COLO668 (cell line): ENCODE data around the gene UNC93A.

Experiments
- DNase-seq: peaks from one replicate; lab custom pipeline; 2025; ENCODE audit not compliant: unreplicated experiment; lab: John Stamatoyannopoulos, UW

The UNC93A gene

DNA sequence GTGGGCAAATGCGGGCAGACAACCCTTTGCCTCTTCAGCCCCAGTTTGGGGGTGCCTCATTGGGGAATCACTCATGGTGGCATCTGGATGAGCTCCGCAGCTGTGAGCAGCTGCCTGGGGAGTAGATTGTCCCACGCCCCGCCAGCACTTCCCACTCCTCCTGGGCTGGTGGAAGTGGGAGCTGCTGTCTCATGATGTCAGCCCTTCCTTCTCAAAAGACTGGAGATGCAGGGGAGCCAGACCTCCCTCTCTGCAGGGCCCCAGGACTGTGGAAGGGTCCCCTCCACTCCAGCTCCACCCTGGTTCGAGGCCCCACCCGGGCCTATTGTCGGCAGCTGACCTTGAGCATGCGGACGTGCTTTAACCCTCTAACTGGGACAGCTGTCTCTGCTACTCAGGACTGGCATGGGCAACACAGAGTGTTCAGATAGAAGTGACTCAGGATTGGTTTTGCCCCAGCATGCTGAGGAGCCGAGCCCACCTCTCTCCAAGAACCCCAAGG, 2.0 kb downstream of the UNC93A start:
- no peak for DNase-seq

DNA sequence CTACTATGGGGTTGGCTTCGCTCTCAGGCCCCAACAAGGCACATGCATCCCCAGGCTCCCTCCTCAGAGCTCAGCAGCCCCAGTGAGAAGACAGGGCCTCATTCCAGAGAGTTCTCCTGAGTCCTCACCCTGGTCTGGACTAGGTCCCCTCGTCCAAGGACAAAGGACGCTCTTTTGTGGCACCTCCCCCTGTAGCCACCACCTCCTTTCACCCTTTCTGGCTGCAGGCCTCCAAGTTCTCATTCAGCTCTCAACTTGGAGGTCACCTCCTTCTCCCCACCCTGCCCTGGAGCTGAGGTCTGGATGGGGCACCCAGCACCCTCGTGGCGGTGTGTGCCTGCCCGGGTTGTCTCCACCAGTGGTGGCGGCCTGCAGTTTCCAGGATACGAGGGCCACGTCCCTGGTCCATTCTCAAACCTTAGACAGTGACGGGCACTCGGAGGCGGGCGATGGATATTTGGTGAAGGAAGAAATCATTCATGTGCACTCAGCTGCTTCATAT, 2.5 kb downstream of the UNC93A start:
- DNase-seq: no peak

DNA sequence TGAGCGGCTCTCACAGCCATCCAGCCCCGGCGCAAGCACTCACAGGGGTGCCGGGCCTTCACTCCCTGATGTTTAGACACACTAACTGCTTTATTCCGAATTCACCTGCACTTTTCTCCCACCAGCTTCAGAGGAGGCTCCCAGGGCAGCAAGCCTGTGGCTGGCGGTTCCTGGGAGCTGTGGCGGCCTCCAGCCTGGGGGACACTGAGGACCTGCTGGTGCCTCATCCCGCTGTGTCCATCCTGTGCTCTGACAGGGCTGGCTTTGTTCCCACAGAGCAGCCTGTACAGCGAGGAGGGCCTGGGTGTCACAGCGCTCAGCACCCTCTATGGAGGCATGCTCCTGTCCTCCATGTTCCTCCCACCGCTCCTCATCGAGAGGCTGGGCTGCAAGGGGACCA, 3.1 kb downstream of the UNC93A start:
- DNase-seq: no peak

DNA sequence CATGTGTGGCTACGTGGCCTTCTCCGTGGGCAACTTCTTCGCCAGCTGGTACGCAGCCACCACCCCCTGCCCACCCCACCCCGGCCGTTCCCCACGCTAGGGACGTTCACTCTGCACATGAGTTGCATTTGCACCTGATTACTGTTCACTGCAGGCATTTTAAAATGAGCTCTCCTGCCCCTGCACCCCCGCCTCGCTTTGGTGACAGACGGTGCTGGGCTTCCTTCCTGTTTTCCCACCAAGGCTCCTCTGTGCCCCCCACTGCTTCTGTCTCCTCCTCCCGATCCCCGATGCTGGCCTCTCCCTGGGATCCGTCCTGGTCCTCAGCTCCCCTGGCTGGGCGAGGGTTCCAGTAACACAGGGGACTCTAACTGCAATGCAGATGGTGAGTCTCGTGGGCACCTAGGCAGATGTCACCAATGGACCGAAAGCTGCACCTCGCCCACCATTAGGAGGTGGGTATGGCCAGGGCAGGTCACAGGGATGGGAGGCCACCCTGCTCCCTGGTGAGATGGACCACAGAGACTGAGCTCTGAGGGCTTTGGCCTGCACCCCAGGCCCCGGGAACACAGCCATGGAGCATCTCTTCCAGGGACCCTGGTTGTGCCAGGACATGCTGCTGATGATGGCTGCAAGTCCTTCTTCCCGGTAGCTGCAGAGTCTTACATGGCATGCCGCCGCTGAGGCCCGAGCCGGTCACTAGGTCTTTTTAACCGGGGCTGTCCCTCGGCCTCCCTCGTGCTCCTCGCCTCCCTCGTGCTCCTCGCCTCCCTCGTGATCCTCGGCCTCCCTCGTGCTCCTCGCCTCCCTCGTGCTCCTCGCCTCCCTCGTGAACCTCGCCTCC, 3.8 kb downstream of the UNC93A start:
- DNase-seq: no peak

DNA sequence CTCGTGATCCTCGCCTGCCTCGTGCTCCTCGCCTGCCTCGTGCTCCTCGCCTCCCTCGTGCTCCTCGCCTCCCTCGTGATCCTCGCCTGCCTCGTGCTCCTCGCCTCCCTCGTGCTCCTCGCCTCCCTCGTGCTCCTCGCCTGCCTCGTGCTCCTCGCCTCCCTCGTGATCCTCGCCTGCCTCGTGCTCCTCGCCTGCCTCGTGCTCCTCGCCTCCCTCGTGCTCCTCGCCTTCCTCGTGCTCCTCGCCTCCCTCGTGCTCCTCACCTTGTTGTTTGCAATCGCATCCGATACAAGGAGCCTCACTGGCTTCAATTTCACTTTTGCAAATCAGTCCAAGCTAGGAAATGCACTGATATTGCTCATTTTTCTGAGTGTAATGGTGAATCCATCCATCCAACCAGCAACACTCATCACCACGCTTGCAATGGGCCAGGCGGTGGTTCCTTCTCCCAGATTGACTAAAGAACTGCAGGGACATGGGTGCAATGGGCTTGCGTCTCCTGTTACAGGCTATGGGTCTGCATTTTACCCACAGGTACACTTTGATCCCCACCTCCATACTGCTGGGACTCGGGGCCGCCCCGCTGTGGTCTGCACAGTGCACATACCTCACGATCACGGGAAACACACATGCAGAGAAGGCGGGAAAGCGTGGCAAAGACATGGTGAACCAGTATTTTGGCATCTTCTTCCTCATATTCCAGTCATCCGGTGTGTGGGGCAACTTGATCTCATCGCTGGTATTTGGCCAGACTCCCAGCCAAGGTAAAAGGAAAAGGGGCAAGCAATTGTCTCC, 4.6 kb downstream of the UNC93A start:
- DNase-seq: no peak

DNA sequence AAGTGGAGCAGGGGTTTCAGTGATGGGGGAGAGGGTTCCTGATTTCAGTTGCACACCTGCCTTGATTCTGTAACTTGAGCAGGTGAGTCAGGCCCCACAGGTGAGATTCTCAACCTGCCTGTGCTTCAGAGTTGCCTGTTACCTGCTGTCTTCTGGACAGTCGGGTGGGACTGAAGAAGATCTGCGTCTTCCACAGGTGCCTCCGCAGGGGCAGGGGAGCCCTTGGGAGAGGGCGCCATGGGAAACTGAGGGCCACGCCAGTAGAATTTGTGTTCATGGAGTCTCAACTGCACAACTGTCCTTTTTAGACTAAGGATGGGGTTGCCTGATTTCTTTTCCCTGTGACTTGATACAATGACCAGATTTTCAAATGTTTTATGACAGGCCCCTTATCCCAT, 5.2 kb downstream of the UNC93A start:
- DNase-seq: no peak

DNA sequence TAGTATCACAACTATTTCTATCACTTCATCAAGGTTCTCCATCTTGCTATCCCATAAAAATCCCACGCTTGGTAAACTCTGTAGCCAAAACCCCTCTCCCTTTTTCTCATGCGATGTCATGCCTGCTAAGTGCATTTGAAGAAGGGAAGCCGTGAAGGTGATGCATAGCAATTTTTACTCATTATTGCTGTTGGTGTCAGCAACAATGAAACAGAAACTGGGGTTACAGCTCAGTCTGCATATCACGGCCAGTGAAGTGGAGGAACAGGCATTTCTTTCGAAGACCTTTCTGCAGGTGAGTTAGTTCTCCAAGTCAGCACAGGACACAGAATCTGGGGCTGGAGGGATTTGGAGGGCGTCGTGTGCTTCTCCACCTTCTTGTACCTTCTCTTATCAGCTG, 5.8 kb downstream of the UNC93A start:
- DNase-seq: no peak

DNA sequence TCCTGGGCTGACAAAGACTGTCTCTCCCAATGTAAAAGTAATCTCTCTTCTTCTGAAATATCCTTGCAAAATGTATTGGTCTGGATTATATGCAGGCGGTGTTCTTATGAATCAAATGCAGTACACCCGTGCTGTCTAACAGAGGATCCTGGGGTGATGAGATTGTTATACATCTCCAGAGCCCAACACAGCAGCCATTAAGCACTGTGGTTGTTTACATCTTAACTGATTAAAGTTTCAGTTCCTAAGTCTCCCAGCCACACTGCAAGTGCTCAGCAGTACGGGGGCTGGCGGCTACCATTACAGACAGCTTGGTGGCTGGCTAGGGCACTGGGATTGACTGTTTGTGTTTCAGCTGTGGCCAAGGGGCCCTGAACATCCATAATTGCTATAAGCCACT, 7.0 kb downstream of the UNC93A start:
- no peak for DNase-seq

DNA sequence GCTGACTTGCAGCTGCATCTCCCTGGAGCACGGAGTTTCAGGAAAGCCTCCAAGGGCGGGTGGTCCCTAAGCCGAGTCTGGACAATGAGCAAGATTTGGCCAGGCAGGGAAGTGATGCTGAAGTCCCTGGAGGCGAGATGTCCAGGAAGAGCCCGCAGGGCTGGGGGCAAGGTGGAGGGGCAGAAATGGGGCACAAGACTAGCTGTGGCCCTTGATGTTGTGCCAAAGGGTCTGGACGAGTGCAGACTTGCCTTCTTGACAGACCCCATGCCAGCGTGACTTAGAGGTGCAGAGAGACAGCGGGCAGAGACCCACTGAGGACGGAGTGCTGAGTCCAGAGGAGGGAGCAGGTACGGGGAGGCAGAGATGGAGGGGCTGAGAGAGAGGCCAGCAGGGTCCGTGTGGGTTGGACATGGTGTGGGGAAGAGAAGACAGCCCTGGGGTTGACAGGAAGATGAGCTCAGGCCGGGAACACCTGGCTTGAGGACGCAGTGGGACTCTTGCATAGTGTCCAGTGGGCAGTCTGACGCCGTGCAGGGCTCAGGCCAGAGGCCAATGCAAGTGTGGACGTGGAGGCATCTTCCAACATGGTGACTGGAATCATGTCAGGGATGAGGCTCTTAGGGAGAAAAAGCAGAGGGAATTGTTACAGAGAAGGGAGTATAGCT, 8.7 kb downstream of the UNC93A start:
- no peak for DNase-seq

DNA sequence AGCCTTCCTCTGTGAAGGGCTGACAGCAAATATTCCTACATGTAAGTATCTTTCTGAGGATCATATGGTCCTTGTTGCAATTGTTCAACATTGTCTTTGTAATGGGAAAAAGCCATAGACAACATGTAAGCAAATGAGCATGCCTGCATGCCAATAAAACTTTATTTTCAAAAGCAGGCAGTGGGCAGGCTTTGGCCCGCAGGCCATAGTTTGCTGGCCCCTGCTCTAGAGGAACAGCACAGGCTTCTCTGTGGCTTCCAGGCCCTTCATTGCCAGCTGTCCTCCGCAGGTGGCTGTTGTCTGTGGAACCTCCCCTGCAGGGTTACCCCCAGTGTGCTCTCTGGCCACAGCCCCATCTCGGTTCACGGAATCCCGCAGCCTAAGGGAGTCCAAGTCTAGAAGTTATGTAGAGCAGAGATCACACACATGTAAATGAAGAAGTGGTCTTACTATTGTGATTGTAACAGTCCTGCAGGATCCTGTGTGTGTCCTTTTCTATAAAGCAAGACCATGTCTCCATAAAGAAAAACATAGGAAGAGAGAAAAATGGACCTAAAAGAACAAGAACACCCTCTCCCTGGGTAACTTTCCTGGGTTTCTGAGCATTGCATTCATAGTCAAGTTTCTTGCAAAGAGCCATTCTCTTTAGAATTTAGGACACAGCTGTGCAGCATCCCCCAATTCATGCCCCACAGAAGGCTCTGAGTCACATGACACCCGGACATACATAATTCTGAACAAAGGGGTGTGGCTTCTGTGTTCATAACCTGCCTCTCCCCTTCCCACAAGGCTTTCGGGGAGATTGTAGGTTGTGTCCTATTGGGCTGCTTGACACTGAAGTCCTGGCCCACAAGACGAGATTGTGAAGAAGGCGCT, 10.0 kb downstream of the UNC93A start:
- no peak for DNase-seq

DNA sequence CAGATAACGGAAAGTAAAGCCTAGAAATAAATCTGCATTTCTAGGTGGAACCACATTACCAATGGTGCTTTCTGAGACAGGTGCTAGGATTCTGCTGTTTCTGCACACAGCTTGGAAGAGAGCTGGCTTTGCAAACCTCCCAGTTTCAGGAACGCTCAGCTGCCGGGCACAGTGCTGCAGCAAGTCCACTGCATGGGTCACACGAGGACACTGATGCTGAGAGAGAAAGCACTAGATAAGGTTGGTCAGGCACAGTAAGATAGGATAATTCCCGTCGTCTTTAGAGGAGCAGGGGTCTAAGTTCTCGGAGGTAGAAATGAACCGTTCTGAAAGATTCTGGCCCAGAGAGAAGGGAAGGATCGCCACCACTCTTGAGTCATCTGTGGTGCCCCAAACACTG, 11.0 kb downstream of the UNC93A start:
- no peak for DNase-seq

DNA sequence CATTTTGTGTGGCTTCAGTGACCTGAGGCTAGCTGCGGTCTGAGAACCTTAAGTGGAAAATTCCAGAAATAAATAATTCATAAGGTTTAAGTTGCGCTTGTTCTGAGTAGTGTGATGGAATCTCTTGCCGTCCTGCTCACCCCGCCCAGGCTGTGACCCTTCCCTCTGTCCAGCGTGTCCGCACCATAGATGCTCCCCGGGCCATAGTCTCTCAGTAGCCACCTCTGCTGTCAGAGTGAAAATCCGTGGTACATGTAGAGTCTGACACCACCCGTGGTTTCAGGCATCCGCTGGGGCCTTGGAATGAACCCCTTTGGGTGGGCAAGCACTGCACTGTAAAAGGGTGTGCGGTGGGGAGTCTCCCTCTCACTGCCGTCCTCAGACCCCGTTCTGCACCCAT, 11.7 kb downstream of the UNC93A start:
- DNase-seq: no peak

DNA sequence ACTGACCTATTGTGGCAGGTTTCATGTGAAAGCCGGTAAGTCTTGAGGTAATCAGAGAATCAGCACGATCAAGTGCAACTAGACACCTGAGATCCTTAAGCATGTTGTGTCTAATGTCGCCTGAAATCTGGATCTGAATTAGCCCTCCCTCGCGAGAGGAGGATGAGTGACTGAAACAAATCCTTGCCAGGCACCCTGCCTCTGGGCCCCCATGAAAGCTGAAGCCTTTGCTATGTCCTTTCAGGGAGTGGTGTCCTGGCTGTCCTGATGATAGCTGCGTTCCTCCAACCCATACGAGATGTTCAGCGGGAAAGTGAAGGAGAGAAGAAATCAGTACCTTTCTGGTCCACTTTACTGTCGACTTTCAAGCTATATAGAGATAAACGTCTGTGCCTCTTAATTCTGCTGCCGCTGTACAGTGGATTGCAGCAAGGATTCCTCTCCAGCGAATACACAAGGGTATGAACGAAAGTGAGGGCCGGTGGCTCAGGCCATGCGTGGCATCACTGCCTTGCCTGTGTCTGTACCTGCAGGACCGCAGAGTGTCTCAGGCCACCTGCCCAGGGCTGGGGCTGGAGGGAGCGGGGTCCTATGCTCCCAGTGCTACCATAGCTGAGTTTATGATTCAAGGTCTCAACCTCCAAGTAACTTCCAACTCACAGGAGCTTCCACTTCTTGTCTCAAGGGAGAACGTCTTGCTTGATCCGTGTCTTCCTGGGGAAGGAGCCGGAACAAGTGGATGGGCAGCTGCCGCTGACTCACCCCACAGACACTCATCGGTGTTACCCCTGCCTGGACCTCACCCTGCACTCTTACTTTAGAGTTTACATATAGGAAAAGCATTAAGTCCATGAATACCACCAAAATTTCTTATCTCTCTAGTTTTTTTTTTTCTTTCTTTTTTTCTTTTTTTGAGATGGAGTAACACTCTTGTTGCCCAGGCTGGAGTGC, 12.8 kb downstream of the UNC93A start:
- no peak for DNase-seq

DNA sequence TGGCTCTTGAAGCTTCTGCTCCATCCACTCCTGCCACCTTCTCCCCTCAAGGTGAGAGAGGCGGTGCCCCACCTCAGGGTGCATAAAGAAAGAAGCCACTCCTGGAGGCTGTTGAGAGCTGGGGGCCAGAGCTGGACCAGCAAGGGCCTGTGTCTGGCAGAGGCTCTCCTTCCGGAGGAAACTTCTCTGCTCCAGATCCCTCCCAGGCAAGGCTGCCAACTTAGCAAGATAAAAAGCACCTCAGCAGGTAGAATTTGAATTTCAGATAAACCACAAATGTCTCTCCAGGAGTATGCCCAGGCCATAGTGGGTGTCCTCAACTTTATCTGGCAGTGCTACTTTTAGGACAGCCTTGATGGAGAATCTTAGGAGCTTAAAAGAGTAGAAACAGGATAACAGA, 13.8 kb downstream of the UNC93A start:
- DNase-seq: no peak

DNA sequence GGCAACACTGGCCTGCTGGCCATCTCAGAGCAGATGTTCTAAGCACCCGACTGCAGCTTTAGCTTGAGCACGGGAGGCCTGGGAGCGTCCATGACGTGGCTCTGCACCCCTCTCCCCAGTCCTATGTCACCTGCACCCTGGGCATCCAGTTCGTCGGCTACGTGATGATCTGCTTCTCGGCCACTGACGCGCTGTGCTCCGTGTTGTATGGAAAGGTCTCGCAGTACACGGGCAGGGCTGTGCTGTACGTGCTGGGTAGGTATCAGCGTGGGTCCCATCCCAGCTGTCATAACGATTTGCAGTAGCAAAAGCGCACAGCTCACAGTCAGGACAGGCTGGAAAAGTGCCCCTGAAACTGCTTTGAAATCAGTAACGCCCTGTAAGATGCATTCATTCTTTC, 14.7 kb downstream of the UNC93A start:
- no peak for DNase-seq

DNA sequence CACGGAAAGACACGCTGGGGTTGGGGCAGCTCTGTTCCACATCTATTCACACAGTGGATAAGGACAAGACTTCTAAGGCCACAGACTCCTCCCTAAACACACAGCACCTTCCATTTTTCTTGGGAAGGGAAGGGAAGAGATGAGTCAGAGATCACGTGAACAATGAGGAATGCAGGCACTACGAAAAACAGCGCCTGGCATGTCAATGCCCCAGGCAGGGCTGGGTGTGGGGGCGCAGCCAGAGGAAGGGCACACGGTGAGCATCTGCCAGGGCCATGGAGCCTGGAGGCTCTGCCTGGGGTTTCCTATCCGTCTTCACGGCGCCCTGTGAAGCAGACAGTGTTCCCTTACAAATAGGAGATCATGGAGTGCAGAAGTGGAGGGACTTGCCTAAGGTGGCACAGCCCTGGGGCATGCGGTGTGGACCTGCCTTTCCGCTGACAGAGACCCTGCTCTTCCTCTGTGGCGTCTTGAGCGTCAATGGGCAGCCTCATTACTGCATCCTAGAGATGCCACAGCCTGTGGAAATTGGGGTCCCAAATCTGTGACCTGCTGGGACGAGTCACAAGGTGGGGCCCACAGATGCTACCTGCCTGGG, 15.4 kb downstream of the UNC93A start:
- DNase-seq: no peak

DNA sequence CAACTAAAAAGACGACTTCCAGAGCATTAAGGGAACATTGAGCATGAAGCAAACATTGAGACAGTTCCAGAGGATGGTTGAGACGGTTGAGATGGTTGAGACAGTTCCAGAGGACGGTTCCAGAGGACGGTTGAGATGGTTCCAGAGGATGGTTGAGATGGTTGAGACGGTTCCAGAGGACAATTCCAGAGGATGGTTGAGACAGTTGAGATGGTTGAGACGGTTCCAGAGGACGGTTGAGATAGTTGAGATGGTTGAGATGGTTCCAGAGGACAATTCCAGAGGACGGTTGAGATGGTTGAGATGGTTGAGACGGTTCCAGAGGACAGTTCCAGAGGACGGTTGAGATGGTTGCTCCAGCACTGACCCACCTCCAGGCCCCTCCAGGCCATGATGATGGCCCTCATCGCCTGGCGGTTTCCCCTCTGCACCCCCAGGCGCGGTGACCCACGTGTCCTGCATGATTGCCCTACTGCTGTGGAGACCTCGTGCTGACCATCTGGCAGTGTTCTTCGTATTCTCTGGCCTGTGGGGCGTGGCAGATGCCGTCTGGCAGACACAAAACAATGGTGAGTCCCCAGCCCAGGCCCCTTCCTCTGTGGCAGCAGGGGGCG, 16.3 kb downstream of the UNC93A start:
- no peak for DNase-seq

DNA sequence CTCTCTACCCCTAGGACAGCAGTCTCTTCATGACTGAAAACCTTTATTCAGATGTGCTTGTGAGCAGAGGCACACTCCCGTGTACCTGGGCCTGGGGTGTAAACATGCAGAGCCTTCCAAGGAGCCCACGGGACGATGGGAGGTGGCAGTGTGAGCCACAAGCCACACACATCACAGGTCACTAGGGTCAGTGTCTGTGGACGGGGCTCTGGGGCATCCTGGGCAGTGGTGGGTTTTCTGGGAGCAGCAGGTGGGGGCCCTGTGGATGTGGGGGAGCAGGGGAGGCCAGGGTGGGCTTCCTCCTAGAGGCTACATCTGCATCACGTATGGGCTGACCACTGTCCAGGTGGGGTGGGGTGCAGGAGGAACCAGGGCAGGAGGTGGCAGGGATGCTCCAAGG, 17.1 kb downstream of the UNC93A start:
- no peak for DNase-seq
